ENCODE results near the gene THNSL1. TPM values are rescaled to one million over a fixed set of nuclear protein-coding genes. Genes with fewer than 3 reads are reported as not detected.

The THNSL1 gene
- total RNA-seq, 1 experiment from 2014 or later = 5.5 TPM

DNA sequence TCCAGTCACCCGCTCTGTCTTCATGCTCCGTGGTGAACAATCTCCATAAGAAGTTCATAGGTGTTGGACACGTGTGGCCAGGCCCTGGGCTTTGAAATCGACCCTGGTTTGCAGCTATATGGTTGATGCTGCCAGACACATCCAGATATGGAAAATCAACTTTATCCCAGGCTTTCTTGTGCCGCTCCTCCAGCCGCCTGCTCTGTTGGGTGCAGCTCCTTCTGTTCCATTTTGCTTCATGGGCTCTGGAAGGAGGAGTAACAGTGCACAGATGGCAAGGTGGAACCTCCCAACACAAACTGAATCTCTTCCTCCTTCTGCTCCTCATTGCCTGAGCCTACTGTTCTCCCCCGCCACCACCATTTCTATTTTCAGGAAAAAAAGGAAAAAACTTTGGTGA is 44.7 kb downstream of the THNSL1 start:
- TF ChIP-seq ETV6 (CRISPR knock-in tag; IDR thresholded peaks at IDR 0.05) (no peak), EMX1 (CRISPR knock-in tag; IDR thresholded peaks at IDR 0.05) (no peak), TCF7 (CRISPR knock-in tag; IDR thresholded peaks at IDR 0.05; ENCODE audit: low read depth) (no peak), CREM (CRISPR knock-in tag; IDR thresholded peaks at IDR 0.05) (no peak), ZNF416 (CRISPR knock-in tag; IDR thresholded peaks at IDR 0.05) (no peak), ZNF263 (CRISPR knock-in tag; IDR thresholded peaks at IDR 0.05; ENCODE audit: low read depth) (no peak), NFATC4 (CRISPR knock-in tag; IDR thresholded peaks at IDR 0.05) (no peak), E2F1 (CRISPR knock-in tag; IDR thresholded peaks at IDR 0.05) (no peak)
- TF ChIP-seq, protein P1, sequence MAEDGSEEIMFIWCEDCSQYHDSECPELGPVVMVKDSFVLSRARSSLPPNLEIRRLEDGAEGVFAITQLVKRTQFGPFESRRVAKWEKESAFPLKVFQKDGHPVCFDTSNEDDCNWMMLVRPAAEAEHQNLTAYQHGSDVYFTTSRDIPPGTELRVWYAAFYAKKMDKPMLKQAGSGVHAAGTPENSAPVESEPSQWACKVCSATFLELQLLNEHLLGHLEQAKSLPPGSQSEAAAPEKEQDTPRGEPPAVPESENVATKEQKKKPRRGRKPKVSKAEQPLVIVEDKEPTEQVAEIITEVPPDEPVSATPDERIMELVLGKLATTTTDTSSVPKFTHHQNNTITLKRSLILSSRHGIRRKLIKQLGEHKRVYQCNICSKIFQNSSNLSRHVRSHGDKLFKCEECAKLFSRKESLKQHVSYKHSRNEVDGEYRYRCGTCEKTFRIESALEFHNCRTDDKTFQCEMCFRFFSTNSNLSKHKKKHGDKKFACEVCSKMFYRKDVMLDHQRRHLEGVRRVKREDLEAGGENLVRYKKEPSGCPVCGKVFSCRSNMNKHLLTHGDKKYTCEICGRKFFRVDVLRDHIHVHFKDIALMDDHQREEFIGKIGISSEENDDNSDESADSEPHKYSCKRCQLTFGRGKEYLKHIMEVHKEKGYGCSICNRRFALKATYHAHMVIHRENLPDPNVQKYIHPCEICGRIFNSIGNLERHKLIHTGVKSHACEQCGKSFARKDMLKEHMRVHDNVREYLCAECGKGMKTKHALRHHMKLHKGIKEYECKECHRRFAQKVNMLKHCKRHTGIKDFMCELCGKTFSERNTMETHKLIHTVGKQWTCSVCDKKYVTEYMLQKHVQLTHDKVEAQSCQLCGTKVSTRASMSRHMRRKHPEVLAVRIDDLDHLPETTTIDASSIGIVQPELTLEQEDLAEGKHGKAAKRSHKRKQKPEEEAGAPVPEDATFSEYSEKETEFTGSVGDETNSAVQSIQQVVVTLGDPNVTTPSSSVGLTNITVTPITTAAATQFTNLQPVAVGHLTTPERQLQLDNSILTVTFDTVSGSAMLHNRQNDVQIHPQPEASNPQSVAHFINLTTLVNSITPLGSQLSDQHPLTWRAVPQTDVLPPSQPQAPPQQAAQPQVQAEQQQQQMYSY (CRISPR knock-in tag; IDR thresholded peaks at IDR 0.05) = no peak
- H3K4me3 Mint-ChIP-seq = no peak overlapping the region
- ChIA-PET CTCF (interaction anchor here (0.5 kb wide), 1 partner anchor 1117 kb away, joined by 3 read pairs; no protein-coding TSS in a partner anchor), POLR2A (no interaction called here)
- no peaks in the 10 kb centered on the region for H3K36me3 Mint-ChIP-seq
- no peak overlapping the region for H3K27ac Mint-ChIP-seq
- H3K9me3 Mint-ChIP-seq = no peaks in the 10 kb centered on the region
- H3K4me1 Mint-ChIP-seq = peaks cover 8% of the 10 kb centered on the region
- DNase-seq (ENCODE audit: low spot score) (no peak), ATAC-seq (no peak)
- peaks cover 28% of the 10 kb centered on the region for H3K27me3 Mint-ChIP-seq (ENCODE audit: low read depth)

- TF ChIP-seq, protein P2, sequence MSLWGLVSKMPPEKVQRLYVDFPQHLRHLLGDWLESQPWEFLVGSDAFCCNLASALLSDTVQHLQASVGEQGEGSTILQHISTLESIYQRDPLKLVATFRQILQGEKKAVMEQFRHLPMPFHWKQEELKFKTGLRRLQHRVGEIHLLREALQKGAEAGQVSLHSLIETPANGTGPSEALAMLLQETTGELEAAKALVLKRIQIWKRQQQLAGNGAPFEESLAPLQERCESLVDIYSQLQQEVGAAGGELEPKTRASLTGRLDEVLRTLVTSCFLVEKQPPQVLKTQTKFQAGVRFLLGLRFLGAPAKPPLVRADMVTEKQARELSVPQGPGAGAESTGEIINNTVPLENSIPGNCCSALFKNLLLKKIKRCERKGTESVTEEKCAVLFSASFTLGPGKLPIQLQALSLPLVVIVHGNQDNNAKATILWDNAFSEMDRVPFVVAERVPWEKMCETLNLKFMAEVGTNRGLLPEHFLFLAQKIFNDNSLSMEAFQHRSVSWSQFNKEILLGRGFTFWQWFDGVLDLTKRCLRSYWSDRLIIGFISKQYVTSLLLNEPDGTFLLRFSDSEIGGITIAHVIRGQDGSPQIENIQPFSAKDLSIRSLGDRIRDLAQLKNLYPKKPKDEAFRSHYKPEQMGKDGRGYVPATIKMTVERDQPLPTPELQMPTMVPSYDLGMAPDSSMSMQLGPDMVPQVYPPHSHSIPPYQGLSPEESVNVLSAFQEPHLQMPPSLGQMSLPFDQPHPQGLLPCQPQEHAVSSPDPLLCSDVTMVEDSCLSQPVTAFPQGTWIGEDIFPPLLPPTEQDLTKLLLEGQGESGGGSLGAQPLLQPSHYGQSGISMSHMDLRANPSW (CRISPR knock-in tag; conservative IDR thresholded peaks at IDR 0.05; ENCODE audit: low read depth) = no peak
- TF ChIP-seq, protein P3, sequence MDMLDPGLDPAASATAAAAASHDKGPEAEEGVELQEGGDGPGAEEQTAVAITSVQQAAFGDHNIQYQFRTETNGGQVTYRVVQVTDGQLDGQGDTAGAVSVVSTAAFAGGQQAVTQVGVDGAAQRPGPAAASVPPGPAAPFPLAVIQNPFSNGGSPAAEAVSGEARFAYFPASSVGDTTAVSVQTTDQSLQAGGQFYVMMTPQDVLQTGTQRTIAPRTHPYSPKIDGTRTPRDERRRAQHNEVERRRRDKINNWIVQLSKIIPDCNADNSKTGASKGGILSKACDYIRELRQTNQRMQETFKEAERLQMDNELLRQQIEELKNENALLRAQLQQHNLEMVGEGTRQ (CRISPR knock-in tag; IDR thresholded peaks at IDR 0.05) = no peak
- no peak for TF ChIP-seq ZNF121 (CRISPR knock-in tag; IDR thresholded peaks at IDR 0.05)
- TF ChIP-seq AR (CRISPR knock-in tag; IDR thresholded peaks at IDR 0.05) = no peak
- TF ChIP-seq GTF2I (CRISPR knock-in tag; conservative IDR thresholded peaks at IDR 0.05) = no peak
- TF ChIP-seq, protein P4, sequence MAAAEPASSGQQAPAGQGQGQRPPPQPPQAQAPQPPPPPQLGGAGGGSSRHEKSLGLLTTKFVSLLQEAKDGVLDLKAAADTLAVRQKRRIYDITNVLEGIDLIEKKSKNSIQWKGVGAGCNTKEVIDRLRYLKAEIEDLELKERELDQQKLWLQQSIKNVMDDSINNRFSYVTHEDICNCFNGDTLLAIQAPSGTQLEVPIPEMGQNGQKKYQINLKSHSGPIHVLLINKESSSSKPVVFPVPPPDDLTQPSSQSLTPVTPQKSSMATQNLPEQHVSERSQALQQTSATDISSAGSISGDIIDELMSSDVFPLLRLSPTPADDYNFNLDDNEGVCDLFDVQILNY (CRISPR knock-in tag; IDR thresholded peaks at IDR 0.05) = no peak
- no peak for TF ChIP-seq GABPB1 (CRISPR knock-in tag; IDR thresholded peaks at IDR 0.05)
- TF ChIP-seq JAZF1 (CRISPR knock-in tag; IDR thresholded peaks at IDR 0.05) = no peak
- TF ChIP-seq ATF1 (CRISPR knock-in tag; IDR thresholded peaks at IDR 0.05) = no peak
- TF ChIP-seq IRF2 (CRISPR knock-in tag; IDR thresholded peaks at IDR 0.05; ENCODE audit: borderline replicate concordance, low read depth) = no peak
- Mint-ChIP-seq H3K4me3 (no peak overlapping the region), H3K36me3 (no peaks in the 10 kb centered on the region), H3K27ac (no peak overlapping the region), H3K4me1 (peaks cover 8% of the 10 kb centered on the region), H3K9me3 (no peaks in the 10 kb centered on the region), H3K27me3 (ENCODE audit: low read depth) (peaks cover 36% of the 10 kb centered on the region)
- no peak for ATAC-seq
- ChIA-PET POLR2A (no interaction called here), CTCF (no interaction called here)
- no peak for DNase-seq (ENCODE audit: low spot score)
Observed at GRCh38 chr10:25061711-25062449, 45.5 kb downstream of the THNSL1 start.

Measured in WTC11 (cell line).